Kidney capillary endothelial cell (primary cell): ENCODE measurements around the gene CACNA2D3.

ENCODE experiments used
- DNase-seq: peaks from one replicate; pipeline ENCODE4 v3.0.0-alpha.2; 2018; ENCODE audit warnings: low spot score

Gene CACNA2D3

GRCh38 chr3:55006244-55006676 is 883.9 kb downstream of the CACNA2D3 start:
- DNase-seq, result no peak

- no peak for DNase-seq
Observed at GRCh38 chr3:55007971-55008370, 885.6 kb downstream of the CACNA2D3 start.

- no peak for DNase-seq
Observed at GRCh38 chr3:55009372-55009771, 887.0 kb downstream of the CACNA2D3 start.

- DNase-seq, result no peak
Observed at GRCh38 chr3:55012091-55012490, 889.7 kb downstream of the CACNA2D3 start.

GRCh38 chr3:55013145-55013925 is 891.0 kb downstream of the CACNA2D3 start:
- DNase-seq, result no peak

- DNase-seq, result no peak
Observed at GRCh38 chr3:55014081-55014480, 891.7 kb downstream of the CACNA2D3 start.

- DNase-seq, result no peak
Observed at GRCh38 chr3:55014906-55015305, 892.6 kb downstream of the CACNA2D3 start.

- DNase-seq, result no peak
Observed at GRCh38 chr3:55017876-55018275, 895.5 kb downstream of the CACNA2D3 start.

GRCh38 chr3:55030938-55031337 is 908.6 kb downstream of the CACNA2D3 start:
- no peak for DNase-seq

GRCh38 chr3:55036883-55037577 is 914.7 kb downstream of the CACNA2D3 start:
- DNase-seq, result no peak

GRCh38 chr3:55042591-55042990 is 920.2 kb downstream of the CACNA2D3 start:
- DNase-seq, result no peak

- no peak for DNase-seq
Observed at GRCh38 chr3:55044486-55044885, 922.1 kb downstream of the CACNA2D3 start.

- no peak for DNase-seq
Observed at GRCh38 chr3:55059027-55059629, 936.8 kb downstream of the CACNA2D3 start.

- no peak for DNase-seq
Observed at GRCh38 chr3:55060896-55061719, 938.8 kb downstream of the CACNA2D3 start.

GRCh38 chr3:55061720-55062034 is 939.3 kb downstream of the CACNA2D3 start:
- no peak for DNase-seq

GRCh38 chr3:55064164-55064563 is 941.8 kb downstream of the CACNA2D3 start:
- DNase-seq, result no peak

- DNase-seq, result no peak
Observed at GRCh38 chr3:55065331-55065730, 943.0 kb downstream of the CACNA2D3 start.

GRCh38 chr3:55066551-55067047 is 944.2 kb downstream of the CACNA2D3 start:
- no peak for DNase-seq

GRCh38 chr3:55069950-55070349 is 947.6 kb downstream of the CACNA2D3 start:
- DNase-seq, result no peak

- no peak for DNase-seq
Observed at GRCh38 chr3:55074796-55075195, 952.4 kb downstream of the CACNA2D3 start.

- no peak for DNase-seq
Observed at GRCh38 chr3:55075846-55076245, 953.5 kb downstream of the CACNA2D3 start.

- DNase-seq, result no peak
Observed at GRCh38 chr3:55077726-55078125, 955.4 kb downstream of the CACNA2D3 start.
